Muscle of back (tissue), 11 donors: ENCODE measurements around the gene GDPD5. TPM values are rescaled to one million over a fixed set of nuclear protein-coding genes. Genes with fewer than 3 reads are reported as not detected.

Experiments used
- DNase-seq, 3 donors: peaks; one replicate each; pipeline versions ENCODE4 v3.0.0 to v3.0.0-alpha.2; 2013
- polyA plus RNA-seq, 10 donors: library from polyadenylated mRNA; unstranded; fragments of 120-200 nt; gene quantifications; one replicate each; pipeline ENCODE4 v1.2.1, GENCODE V29; 2013; ENCODE audit not compliant: insufficient read length in 10 of 10

The GDPD5 gene
- polyA plus RNA-seq, 10 donors, result 14.1 to 27.4 (median 19.7) TPM

- no peak for DNase-seq
Measured at GRCh38 chr11:75473684-75474083, 52.1 kb downstream of the GDPD5 start.

DNA sequence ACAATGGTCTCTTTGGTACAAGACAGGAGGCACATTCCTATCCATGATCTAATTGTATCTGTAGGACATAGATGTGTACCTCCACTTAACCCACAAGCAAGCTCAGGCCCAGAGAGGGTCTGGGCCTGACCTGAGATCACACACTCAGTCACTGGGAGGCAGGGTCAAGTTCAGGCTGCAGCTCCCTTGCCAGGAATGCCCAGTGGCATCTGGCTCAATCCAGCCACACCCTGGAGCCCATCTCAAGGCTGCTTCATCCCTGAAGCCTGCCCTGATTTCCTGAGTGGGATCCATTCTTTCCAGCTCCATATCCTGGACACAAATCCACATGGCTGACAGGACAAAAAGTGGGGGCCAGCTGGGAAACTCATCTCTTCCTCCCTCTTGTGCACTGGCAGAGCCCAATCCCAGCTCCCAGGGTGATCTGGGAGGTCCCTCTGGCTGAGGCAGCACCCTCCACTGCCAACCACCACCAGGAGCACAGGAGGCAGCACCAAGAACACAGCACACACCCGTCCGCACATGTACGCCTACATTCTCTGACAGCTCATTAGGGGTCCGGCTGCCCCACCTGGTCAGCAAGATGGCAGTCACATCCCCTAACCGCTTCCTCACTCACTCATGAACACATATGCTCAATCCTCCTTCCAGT is 53.5 kb downstream of the GDPD5 start:
- no peak for DNase-seq

- DNase-seq, result no peak
Measured at GRCh38 chr11:75471176-75471973, 54.4 kb downstream of the GDPD5 start.

GRCh38 chr11:75470476-75471080 is 55.2 kb downstream of the GDPD5 start:
- no peak for DNase-seq

GRCh38 chr11:75469785-75470405 is 55.8 kb downstream of the GDPD5 start:
- DNase-seq, result no peak

GRCh38 chr11:75468534-75469340 is 57.0 kb downstream of the GDPD5 start:
- peak in 2 of 3 donors; percentile 52 to 75 for DNase-seq

GRCh38 chr11:75467881-75468280 is 57.9 kb downstream of the GDPD5 start:
- no peak for DNase-seq

DNA sequence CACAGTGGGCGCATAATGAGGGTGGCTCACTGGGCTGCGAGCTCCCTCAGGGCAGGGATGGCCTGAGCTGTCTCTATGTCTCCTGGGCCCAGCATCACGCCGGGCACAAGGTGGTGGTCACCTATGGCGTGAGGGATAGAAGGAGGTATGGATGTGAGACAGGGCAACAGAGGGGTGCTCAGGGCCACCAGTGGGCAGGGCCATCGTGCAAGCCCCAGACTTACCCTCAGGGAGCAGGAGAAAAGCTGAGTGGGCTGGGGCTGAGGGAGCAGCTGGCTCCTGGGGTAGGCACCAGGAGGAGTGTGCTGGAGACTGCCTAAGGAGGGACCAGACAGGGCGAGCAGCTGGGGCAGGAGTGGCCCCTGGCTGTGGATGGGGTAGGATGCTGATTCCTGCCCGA is 58.4 kb downstream of the GDPD5 start:
- no peak for DNase-seq

DNA sequence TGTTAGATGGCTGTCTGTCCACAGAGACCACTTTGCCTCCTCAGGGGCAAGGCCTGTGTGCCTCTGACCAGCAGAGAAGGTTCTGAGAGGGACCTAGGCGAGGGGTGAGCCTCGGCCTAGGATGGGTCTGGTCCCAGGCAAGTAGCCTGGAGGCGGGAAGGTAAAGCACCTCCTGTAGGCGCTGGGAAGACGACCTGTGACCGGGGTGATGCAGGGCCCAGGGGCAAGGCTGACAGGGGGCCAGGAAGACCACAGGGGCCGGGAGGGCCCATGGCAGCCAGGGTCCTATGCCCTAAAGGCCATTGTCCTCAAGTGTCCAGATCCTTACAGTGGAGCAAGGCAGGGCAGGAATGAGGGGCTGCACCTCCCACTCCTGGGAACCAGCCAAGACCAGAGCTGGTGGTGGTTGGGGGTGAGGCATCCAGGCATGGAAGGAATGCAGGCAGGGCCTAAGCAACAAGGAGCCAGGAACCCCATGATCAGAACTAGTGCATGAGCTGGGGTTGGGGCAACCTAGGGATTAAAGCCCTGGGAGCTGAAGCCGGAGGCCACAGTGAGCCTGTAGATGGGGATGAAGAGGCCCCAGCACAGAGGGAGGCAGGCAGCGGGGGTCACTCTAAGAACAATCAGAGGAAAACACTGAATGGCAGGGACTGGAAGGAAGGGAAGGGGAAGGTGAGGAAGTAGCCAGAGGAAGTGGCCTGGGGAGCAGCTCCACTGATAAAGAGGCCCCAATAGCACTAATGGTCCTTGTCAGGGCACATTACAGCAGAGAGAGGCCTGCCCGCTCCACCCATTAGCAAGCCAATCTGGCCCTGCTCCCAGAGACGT is 59.8 kb downstream of the GDPD5 start:
- DNase-seq, result no peak

DNA sequence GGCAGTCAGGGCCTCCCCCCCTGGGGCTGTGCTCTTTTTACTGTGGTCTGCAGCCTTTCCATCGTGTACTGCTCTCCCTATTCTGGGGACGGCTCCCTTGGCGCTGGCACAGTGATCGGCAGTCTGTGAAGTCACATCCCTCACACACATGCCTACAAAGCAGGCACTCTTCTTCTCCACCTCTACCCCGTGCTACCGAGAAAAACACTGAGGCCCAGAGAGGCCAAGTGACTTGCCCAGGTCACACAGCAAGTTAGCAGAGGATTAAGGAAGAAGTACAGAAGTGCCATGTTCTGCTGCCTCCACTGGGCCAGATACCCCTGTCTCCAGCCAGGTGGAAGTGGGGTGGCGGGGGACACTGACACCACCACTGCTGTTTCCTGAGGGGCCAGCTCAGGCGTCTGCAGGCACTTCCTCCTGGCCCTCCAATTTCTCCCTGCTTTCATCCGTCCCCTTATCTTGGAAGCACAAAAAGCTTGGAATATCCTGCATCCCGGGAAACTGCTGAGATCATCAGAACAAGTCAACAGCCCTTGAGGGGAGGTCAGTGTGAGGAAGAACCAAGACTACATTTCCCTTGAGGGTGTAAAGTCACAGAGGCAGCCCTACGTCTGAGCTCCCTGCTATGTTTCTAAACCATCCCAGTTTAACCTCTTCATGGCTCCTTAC is 62.5 kb downstream of the GDPD5 start:
- DNase-seq, result peak in 1 of 3 donors; percentile 39

DNA sequence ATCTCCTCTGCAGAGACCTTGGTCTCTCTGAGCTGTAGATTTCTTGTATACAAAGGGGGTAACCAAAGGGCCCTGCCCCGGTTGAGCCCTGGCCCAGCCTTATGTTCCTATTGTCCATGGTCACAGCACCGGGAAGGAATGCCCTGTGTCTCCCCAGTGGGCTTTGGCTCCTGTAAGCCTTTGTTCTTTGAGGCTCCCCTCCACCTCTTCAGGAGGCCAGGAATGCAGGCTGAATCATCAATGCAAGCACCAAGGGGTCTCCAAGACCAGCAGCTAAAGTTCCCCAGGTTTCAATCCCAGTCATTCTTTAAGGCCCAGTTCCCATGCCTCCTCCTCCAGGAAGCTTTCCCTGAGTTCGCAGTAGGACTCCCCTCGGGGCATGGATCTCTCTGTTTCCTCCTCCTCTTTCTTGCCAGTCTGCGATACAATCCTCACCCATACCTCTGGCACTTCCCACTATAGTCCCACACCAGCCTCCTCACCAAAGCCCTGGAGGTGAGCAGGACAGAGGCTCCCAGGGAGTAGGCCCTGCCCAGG is 63.6 kb downstream of the GDPD5 start:
- no peak for DNase-seq

- no peak for DNase-seq
Measured at GRCh38 chr11:75461151-75461550, 64.6 kb downstream of the GDPD5 start.

GRCh38 chr11:75456596-75457183 is 69.1 kb downstream of the GDPD5 start:
- no peak for DNase-seq

- no peak for DNase-seq
Measured at GRCh38 chr11:75454987-75455386, 70.8 kb downstream of the GDPD5 start.

DNA sequence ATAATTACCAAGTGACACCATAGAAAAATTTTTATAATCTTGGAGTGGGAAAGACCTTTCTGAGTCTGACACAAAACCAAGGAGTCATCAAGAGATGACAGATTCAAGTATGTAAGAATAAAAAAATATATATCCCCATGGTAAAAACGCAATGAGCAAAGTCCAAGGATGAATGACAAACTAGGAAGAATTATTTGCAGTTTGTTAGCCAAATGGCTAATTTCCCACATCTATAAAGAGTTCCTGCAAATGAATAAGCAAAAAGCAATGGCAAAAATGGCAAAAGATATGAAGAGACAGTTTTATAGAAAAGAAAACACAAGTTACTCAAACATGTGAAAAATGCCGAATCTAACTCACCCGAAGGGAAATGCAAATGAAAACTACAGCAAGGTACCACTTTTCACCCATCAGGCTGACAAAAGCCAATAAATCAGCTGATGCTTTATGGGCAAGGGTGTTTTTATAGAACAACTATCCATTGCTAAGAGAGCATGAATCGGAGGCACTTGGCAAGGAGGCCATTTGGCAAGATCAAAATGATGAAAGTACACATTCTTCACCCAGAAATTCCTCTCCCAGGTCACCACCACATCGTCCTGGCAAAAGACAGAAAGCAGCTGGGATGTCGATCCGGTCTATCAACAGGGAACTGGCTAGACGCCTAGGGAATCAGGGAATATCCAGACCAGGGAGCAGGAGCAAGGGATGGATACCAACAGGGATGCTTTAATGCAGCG is 71.7 kb downstream of the GDPD5 start:
- DNase-seq, result peak in 2 of 3 donors; percentile 34 to 40

GRCh38 chr11:75450826-75451821 is 74.6 kb downstream of the GDPD5 start:
- no peak for DNase-seq

GRCh38 chr11:75450236-75450635 is 75.5 kb downstream of the GDPD5 start:
- DNase-seq, result no peak
